Tibial nerve (tissue), 3 donors: ENCODE measurements around the gene ULBP1.

Experiments used
- POLR2A ChIP-seq, 2 donors: fragments of 450-650 bp; IDR thresholded peaks; one replicate each; pipeline ENCODE4 v1.6.1; 2017; ENCODE audit warnings: antibody characterized with exemption in 2 of 2, mild to moderate bottlenecking in 2 of 2, moderate library complexity in 2 of 2
- TF ChIP-seq, protein P1 (sequence below), 5 experiments: fragments of 200-600 bp in 3 of 5; fragments of 450-650 bp in 2 of 5; sonication (generic) in 3 of 5; IDR thresholded peaks; one replicate each; pipeline ENCODE4 v1.5.1; 2016 to 2019; ENCODE audit warnings: antibody characterized with exemption in 5 of 5, mild to moderate bottlenecking in 3 of 5, moderate library complexity in 2 of 5

DNA sequence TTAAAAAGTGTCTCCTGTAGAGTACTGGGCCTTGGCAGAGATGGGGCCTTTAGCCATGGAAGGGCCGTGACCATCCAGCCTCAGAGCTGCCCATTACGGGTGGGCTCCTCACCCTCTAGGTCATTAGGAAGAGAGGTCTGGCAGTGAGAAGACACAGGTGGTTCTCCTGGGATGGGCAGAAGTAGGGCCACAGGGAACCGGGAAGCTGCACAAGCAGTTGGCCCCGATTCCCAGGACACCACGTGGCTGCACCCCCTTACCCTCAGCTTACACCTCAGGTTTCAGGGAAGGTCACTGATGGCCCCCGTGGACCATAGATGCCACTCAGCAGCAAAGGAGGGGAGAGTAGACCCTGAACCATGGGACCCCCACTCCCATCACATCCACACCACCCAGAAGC is 42.4 kb upstream of the ULBP1 start:
- TF ChIP-seq, protein P1, sequence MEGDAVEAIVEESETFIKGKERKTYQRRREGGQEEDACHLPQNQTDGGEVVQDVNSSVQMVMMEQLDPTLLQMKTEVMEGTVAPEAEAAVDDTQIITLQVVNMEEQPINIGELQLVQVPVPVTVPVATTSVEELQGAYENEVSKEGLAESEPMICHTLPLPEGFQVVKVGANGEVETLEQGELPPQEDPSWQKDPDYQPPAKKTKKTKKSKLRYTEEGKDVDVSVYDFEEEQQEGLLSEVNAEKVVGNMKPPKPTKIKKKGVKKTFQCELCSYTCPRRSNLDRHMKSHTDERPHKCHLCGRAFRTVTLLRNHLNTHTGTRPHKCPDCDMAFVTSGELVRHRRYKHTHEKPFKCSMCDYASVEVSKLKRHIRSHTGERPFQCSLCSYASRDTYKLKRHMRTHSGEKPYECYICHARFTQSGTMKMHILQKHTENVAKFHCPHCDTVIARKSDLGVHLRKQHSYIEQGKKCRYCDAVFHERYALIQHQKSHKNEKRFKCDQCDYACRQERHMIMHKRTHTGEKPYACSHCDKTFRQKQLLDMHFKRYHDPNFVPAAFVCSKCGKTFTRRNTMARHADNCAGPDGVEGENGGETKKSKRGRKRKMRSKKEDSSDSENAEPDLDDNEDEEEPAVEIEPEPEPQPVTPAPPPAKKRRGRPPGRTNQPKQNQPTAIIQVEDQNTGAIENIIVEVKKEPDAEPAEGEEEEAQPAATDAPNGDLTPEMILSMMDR (IDR thresholded peaks at IDR 0.05), result no peak
- no peak for TF ChIP-seq POLR2A (IDR thresholded peaks at IDR 0.05)
